Measurements from ENCODE around the gene RAB7A. TPM values are rescaled to one million over a fixed set of nuclear protein-coding genes. Genes with fewer than 3 reads are reported as not detected.

The RAB7A gene
- total and polyA plus RNA-seq, 2 experiments from 2014 or later, result 89.8 to 156 TPM

GRCh38 chr3:128800241-128801187 lies 74.5 kb downstream of the RAB7A start:
- peaks cover 1% of the 10 kb centered on the region for H3K27me3 Mint-ChIP-seq (ENCODE audit: insufficient read depth, low read depth, poor library complexity)
- no peak overlapping the region for H3K4me3 ChIP-seq

More at GRCh38 chr3:128800241-128801187, 74.5 kb downstream of the RAB7A start:
- no peak for DNase-seq (ENCODE audit: low spot score)
- H3K4me3 Mint-ChIP-seq, result no peak overlapping the region
- H3K36me3 Mint-ChIP-seq (ENCODE audit: low read depth), result peaks cover 44% of the 10 kb centered on the region
- no peak for TF ChIP-seq REST (IDR thresholded peaks at IDR 0.05; ENCODE audit: unreplicated experiment)
- no peak for TF ChIP-seq STAT1 (IDR thresholded peaks at IDR 0.05; ENCODE audit: unreplicated experiment)
- no peak for TF ChIP-seq POLR2AphosphoS5 (IDR thresholded peaks at IDR 0.05; ENCODE audit: low read depth)
- TF ChIP-seq ETS1 (IDR thresholded peaks at IDR 0.05), result no peak
- TF ChIP-seq NANOG (IDR thresholded peaks at IDR 0.05; ENCODE audit: borderline replicate concordance), result no peak
- no peak for TF ChIP-seq EZH2 (IDR thresholded peaks at IDR 0.05; ENCODE audit: low read depth, unreplicated experiment)
- TF ChIP-seq CREB1 (CRISPR knock-in tag; IDR thresholded peaks at IDR 0.05; ENCODE audit: low read depth), result no peak
- TF ChIP-seq ZNF462 (CRISPR knock-in tag; IDR thresholded peaks at IDR 0.05), result no peak
- no peak for TF ChIP-seq CTCF (conservative IDR thresholded peaks at IDR 0.05; ENCODE audit: low read depth in 2 of 2)
- TF ChIP-seq ZNF331 (CRISPR knock-in tag; IDR thresholded peaks at IDR 0.05; ENCODE audit: low read depth), result no peak
- no peak for TF ChIP-seq ZNF114 (CRISPR knock-in tag; IDR thresholded peaks at IDR 0.05)
- no peak for TF ChIP-seq JUNB (IDR thresholded peaks at IDR 0.05; ENCODE audit: unreplicated experiment)
- no peak for TF ChIP-seq EZH2phosphoT487 (IDR thresholded peaks at IDR 0.05; ENCODE audit: unreplicated experiment)
- Histone ChIP-seq H3K4me2 (no peak overlapping the region), H3F3A (replicated peaks; ENCODE audit: low read depth) (no peaks in the 10 kb centered on the region), H3K4me1 (ENCODE audit: insufficient read depth) (no peaks in the 10 kb centered on the region), H3K79me2 (replicated peaks; ENCODE audit: insufficient read depth) (peaks cover 47% of the 10 kb centered on the region), H3K27me3 (ENCODE audit: insufficient read depth) (no peaks in the 10 kb centered on the region), H3K27ac (ENCODE audit: low read depth) (no peak overlapping the region), H3K9me2 (ENCODE audit: insufficient read depth) (no peaks in the 10 kb centered on the region), H3K36me3 (ENCODE audit: insufficient read depth) (peaks cover 26% of the 10 kb centered on the region), H4K20me1 (replicated peaks; ENCODE audit: insufficient read depth) (peaks cover 35% of the 10 kb centered on the region), H2AFZ (no peak overlapping the region)
- H3K9me3 Mint-ChIP-seq, result no peaks in the 10 kb centered on the region
- ATAC-seq, result no peak
- no peak overlapping the region for H3K27ac Mint-ChIP-seq
- H3K4me1 Mint-ChIP-seq, result peaks cover 13% of the 10 kb centered on the region; the same call in 2 of the 3 replicates
